Upper lobe of left lung (tissue), 4 donors: ENCODE data around the gene MYO3B.

Experiments used
- CTCF ChIP-seq, 6 experiments: fragments of 450-650 bp in 4 of 6; fragments of 200-600 bp in 2 of 6; sonication (generic) in 2 of 6; IDR thresholded peaks; one replicate each; pipeline ENCODE4 v1.5.1; 2016 to 2019; ENCODE audit warnings: antibody characterized with exemption in 6 of 6
- POLR2AphosphoS5 ChIP-seq, 2 donors: sonication (generic); formaldehyde crosslinking; IDR thresholded peaks; one replicate each; pipeline ENCODE4 v1.5.1; 2017; ENCODE audit warnings: antibody characterized with exemption in 2 of 2

DNA sequence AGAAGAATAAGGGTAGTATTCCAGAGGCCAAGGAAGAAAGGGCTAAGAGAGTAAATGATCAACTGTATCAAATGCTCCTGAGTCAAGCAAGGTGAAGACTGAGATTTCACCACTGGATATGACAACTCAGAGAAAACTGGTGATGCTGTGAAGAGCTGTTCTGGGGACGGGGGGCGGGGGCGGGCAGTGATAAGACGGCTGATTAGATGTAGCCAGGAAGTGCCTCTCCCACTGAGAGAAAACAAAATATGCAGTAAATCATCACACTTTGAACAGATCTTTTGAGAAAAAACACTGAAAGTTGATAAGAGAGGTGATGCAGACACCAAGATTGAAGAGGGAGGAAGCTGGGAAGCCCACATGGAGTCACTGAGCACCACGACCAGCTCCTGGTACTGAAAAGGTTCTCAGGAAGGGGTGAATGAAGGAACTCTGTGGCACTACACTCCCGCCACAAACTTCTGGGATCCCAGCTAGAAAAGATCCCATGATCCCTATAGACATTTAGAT is 75.8 kb downstream of the MYO3B start:
- TF ChIP-seq CTCF (IDR thresholded peaks at IDR 0.05), result no peak
- no peak for TF ChIP-seq POLR2AphosphoS5 (IDR thresholded peaks at IDR 0.05)
